Lower leg skin (tissue), 4 donors: ENCODE measurements around the gene EIF3L. TPM values are rescaled to one million over a fixed set of nuclear protein-coding genes. Genes with fewer than 3 reads are reported as not detected.

Experiments used
- DNase-seq, 2 donors: peaks; one replicate each; pipeline ENCODE4 v3.0.0-alpha.2; 2019; ENCODE audit warnings: low spot score in 2 of 2
- H3K4me3 ChIP-seq: fragments of 200-600 bp; sonication (generic); 2 replicates; pipeline ENCODE4 v1.5.1; 2017; ENCODE audit warnings: mild to moderate bottlenecking, low read depth; ENCODE audit not compliant: poor library complexity, severe bottlenecking
- CTCF ChIP-seq, 3 donors: fragments of 450-650 bp; IDR thresholded peaks; one replicate each; pipeline ENCODE4 v1.5.1; 2016; ENCODE audit warnings: antibody characterized with exemption in 3 of 3, mild to moderate bottlenecking in 3 of 3, moderate library complexity in 2 of 3
- POLR2A ChIP-seq, 2 donors: fragments of 450-650 bp; IDR thresholded peaks; one replicate each; pipeline ENCODE4 v1.6.1; 2016 to 2017; ENCODE audit warnings: antibody characterized with exemption in 2 of 2, mild to moderate bottlenecking in 1 of 2, moderate library complexity in 1 of 2
- WGBS, 2 donors: methylation state at CpG; one replicate each; pipeline ENCODE4 v1.1.5; 2018; 5-methylcytosine and 5-hydroxymethylcytosine counted together
- intact Hi-C: fragments of 100-400 bp; cut with DNase I; formaldehyde crosslinking; loops from one replicate; pipeline ENCODE4 v1.15.0; 2023; ENCODE audit warnings: low total_unique reads
- total RNA-seq, 4 donors: library from RNA; depleted of rRNA; stranded (reverse); fragments of >200 nt; gene quantifications; one replicate each; pipeline ENCODE4 v1.1.0, GENCODE V29; 2016

EIF3L gene
- total RNA-seq, 4 donors from 2014 or later, result 392 to 558 (median 489) TPM

GRCh38 chr22:37860796-37861421 lies 11.7 kb downstream of the EIF3L start:
- no peak for TF ChIP-seq CTCF (IDR thresholded peaks at IDR 0.05)
- no peak for TF ChIP-seq POLR2A (IDR thresholded peaks at IDR 0.05)
- intact Hi-C loops, result loop anchor here (5.0 kb wide), 1 partner anchor 44 kb away; no protein-coding TSS in a partner anchor
- no peak overlapping the region for H3K4me3 ChIP-seq
- 79% methylated on average over 7 of the region's 7 CpGs for WGBS, 2 donors
- no peak for DNase-seq

DNA sequence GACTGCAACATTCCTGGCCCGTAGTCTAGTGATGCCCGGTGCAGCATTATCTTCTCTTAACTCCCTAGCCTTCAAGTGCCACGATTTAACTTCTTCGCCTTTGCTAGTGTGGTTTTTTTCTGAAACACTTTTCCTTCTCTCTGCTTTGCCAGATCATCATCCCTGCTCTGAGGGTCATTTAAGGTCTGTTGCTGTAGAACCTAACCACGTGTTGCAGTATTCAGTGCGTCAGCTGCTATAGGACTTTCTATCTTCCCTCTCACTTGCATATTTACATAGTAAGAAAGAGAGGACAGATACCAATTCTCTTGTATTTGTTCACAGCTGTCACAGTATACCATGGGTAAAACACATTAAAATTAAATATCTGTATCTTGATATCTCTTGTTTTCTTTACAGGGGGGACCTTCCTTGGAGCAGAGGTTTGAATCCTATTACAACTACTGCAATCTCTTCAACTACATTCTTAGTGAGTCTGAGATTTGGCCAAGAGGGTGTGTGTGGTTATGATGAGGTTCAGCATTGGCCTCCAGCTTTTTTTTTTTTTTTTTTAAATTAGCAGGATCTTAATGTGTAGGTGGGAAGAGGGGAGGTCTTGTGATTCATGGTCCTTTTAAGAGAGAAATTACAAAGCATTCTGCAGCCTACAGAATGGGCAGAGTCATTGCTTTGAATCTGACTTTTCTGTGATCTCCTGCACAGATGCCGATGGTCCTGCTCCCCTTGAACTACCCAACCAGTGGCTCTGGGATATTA lies 13.5 kb downstream of the EIF3L start:
- no peak overlapping the region for H3K4me3 ChIP-seq
- intact Hi-C loops, result loop anchor here (5.0 kb wide), 1 partner anchor 45 kb away; no protein-coding TSS in a partner anchor
- no peak for DNase-seq
- WGBS, 2 donors, result 80% methylated on average over 7 of the region's 7 CpGs
- TF ChIP-seq POLR2A (IDR thresholded peaks at IDR 0.05), result no peak
- no peak for TF ChIP-seq CTCF (IDR thresholded peaks at IDR 0.05)

DNA sequence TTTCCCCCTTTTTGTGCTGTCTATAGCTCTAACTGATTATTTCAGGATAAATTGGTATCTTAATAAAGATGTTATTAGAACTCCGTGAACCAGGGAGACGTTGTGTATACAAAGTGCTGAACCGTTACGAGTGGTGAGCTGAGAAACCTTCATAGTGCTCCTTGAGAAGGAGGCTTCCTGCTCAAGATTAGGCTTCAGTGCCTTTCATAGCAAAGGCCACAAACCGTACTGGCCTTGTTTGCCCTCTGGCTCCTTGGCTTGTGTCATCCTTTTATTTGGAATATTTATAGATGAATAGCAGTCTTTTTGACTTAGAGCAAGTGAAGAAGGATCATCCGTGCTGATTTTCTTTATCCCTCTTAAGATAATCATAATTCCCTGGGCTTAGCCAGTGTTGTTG lies 16.3 kb downstream of the EIF3L start:
- intact Hi-C loops, result no loop called here
- no peak overlapping the region for H3K4me3 ChIP-seq
- TF ChIP-seq CTCF (IDR thresholded peaks at IDR 0.05) (no peak), POLR2A (IDR thresholded peaks at IDR 0.05) (no peak)
- no peak for DNase-seq
- WGBS, 2 donors, result 78 to 82% methylated on average over 6 of the region's 6 CpGs

DNA sequence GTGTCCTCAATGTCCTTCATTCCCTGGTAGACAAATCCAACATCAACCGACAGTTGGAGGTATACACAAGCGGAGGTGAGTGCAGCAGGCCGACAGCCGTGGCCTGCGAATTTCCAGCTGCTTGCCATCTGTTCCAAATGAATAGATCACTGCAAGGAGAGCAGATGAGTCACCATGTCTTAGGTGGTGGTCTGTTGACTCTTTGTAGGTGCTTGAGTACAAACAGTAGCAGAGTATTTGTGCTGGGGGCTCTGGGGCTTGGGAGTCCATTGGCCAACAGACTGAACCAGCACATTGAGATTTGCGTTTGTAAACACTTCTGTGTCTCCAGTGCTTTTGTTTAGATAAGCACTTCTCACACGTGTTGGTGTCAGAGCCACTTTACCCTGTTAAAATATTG lies 21.1 kb downstream of the EIF3L start:
- intact Hi-C loops, result loop anchor here (10.0 kb wide), 1 partner anchor 65 kb away; no protein-coding TSS in a partner anchor
- DNase-seq, result no peak
- H3K4me3 ChIP-seq, result no peak overlapping the region
- TF ChIP-seq CTCF (IDR thresholded peaks at IDR 0.05), result no peak
- TF ChIP-seq POLR2A (IDR thresholded peaks at IDR 0.05), result no peak
- WGBS, 2 donors, result 78 to 84% methylated on average over 7 of the region's 7 CpGs

DNA sequence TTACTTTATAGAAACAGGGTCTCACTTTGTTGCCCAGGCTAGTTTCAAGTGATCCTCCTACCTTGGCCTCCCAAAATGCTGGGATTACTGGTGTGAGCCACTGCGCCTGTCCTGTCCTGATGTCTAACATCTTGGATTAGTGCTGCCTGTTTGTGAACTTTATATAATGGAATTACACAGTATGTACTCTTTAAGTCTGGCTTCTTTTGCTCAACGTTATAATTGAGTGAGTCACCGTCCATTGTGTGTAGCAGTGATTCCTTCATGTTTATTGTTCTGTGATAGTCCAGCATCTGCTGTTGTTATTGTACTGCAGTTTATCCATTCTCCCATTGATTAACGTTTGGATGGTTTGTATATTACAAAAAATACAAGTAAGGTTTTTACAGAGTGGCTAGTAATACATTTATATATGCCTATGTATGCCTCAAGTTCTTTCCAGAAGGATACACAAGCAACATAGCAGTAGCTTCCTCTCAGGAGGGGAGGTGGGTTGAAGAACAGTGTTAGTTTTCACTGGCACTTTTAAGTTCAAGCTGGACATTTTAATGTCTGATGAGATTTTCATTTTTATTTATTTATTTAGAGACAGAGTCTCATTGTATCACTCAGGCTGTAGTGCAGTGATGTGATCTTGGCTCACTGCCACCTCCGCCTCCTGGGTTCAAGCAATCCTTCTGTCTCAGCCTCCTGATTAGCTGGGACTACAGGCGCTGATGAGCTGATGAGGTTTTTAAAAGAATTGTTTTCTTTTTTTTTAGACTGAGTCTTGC lies 31.6 kb downstream of the EIF3L start:
- DNase-seq, result no peak
- WGBS, 2 donors, result 67 to 68% methylated on average over 6 of the region's 6 CpGs
- TF ChIP-seq CTCF (IDR thresholded peaks at IDR 0.05) (no peak), POLR2A (IDR thresholded peaks at IDR 0.05) (no peak)
- no peak overlapping the region for H3K4me3 ChIP-seq
- intact Hi-C loops, result no loop called here
